Colonic mucosa (tissue), 4 donors: ENCODE data around the gene WRAP73. TPM values are rescaled to one million over a fixed set of nuclear protein-coding genes. Genes with fewer than 3 reads are reported as not detected.
A peak's percentile ranks its signal among the peaks of the same experiment; 100 is the strongest.

Experiments
- DNase-seq: peaks from one replicate; pipeline ENCODE4 v3.0.0-alpha.2; 2020
- H3K27ac ChIP-seq: fragments of 200-600 bp; one replicate; pipeline ENCODE4 v1.8.0; 2021
- H3K27me3 ChIP-seq: fragments of 200-600 bp; one replicate; pipeline ENCODE4 v1.8.0; 2021
- H3K36me3 ChIP-seq: fragments of 200-600 bp; one replicate; pipeline ENCODE4 v1.8.0; 2021
- H3K4me1 ChIP-seq: fragments of 200-600 bp; one replicate; pipeline ENCODE4 v1.8.0; 2021; ENCODE audit warnings: mild to moderate bottlenecking
- H3K4me3 ChIP-seq: fragments of 200-600 bp; one replicate; pipeline ENCODE4 v1.8.0; 2021
- H3K9ac ChIP-seq, 2 donors: one replicate each; pipeline ENCODE4 v1.7.0; 2013; ENCODE audit warnings: control low read depth in 2 of 2, low read depth in 2 of 2, low read length in 2 of 2
- H3K9me3 ChIP-seq: fragments of 200-600 bp; one replicate; pipeline ENCODE4 v1.8.0; 2021
- intact Hi-C: fragments of 100-400 bp; cut with DNase I; formaldehyde crosslinking; loops from one replicate; pipeline ENCODE4 v1.14.1; 2022
- total RNA-seq, 2 donors: library from RNA; stranded (reverse); fragmentation: NEBNext Ultra II Directional in 1 of 2; extraction: Animal tissue kit (Norgen Biotek cat#: 25700) in 1 of 2; gene quantifications; one replicate each; pipeline ENCODE4 v1.2.1, GENCODE V29; 2021
- TF ChIP-seq, protein P1 (sequence below): fragments of 200-600 bp; IDR thresholded peaks from one replicate; pipeline ENCODE4 v1.8.0; 2022; ENCODE audit warnings: antibody characterized with exemption, mild to moderate bottlenecking
- donor health status: healthy.
- donor health status: DM: no; HTN: no; CAD: no.
- donor health status: DM: no; HTN: no; CAD: no.

The WRAP73 gene
- total RNA-seq, 2 donors from 2014 or later: 19.9 to 24.2 TPM

DNA sequence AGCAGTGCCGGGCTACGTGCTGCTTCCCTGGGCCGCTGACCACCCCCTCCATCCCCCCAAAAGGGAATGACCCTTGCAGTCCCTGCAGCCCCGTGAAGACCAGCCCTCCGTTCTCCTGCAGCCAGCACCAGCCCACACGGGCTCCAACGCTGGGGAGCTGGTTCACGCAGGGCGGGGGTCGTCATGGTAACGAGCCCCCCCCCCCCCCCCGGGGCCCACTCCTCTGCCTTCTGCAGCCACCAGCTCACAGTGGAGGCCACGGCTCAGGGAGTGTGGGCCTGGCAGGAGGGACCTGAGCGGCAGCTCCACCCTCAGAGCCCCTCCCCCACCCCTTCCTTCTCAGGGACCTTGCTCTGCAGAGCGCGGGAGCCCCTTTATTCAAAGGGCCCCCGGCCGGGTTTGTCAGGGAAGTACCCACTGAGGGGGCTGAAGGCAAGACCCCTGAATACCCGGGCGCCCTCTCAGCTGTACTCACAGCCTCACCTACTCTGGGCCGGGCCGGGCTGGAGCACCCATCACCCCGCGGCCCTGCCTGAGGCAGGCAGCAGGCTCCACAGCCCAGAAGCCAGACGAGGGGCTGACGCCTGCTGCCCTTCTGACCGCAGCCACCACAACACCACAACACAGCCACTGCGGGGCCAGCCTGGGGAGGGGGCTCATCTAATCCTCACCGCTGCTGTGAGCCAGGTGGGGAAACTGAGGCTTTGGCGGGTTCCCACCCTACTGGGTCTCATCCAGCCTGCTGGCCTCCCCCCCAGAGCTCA lies 51.2 kb downstream of the WRAP73 start:
- no peak for DNase-seq
- intact Hi-C loops: no loop called here

DNA sequence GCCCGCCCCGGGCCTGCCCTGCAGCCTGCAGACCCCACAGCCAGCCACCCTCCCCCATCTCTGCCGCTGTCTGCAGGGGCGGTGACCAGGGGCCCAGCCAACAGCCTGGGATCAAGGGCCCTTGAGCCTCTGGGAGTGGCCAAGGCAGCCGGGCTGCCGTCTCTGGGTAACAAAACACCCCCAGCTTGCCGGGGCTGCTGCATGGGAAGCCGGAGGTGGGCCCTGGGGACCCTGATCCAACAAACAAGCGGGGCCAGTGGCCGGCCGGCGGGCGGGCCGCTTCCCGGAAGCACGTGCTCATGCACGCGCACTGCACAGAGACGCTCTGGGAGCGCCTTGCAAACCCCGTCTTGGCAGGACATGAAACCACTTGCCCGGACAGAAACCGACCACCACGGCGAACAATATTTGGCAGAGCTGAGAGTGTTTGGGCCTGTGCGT lies 51.8 kb downstream of the WRAP73 start:
- Histone ChIP-seq H3K36me3 (no peaks in the 10 kb centered on the region), H3K4me1 (no peaks in the 10 kb centered on the region), H3K9ac (no peak overlapping the region), H3K27me3 (no peaks in the 10 kb centered on the region), H3K9me3 (no peaks in the 10 kb centered on the region), H3K4me3 (no peak overlapping the region), H3K27ac (no peak overlapping the region)
- DNase-seq: no peak
- intact Hi-C loops: no loop called here
- TF ChIP-seq, protein P1, sequence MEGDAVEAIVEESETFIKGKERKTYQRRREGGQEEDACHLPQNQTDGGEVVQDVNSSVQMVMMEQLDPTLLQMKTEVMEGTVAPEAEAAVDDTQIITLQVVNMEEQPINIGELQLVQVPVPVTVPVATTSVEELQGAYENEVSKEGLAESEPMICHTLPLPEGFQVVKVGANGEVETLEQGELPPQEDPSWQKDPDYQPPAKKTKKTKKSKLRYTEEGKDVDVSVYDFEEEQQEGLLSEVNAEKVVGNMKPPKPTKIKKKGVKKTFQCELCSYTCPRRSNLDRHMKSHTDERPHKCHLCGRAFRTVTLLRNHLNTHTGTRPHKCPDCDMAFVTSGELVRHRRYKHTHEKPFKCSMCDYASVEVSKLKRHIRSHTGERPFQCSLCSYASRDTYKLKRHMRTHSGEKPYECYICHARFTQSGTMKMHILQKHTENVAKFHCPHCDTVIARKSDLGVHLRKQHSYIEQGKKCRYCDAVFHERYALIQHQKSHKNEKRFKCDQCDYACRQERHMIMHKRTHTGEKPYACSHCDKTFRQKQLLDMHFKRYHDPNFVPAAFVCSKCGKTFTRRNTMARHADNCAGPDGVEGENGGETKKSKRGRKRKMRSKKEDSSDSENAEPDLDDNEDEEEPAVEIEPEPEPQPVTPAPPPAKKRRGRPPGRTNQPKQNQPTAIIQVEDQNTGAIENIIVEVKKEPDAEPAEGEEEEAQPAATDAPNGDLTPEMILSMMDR: no peak

More for the DNA sequence above, 51.2 kb downstream of the WRAP73 start:
- Histone ChIP-seq H3K9ac (no peak overlapping the region), H3K4me1 (no peaks in the 10 kb centered on the region), H3K9me3 (no peaks in the 10 kb centered on the region), H3K27ac (no peak overlapping the region), H3K36me3 (no peaks in the 10 kb centered on the region), H3K27me3 (no peaks in the 10 kb centered on the region), H3K4me3 (no peak overlapping the region)
- TF ChIP-seq, protein P1: no peak

DNA sequence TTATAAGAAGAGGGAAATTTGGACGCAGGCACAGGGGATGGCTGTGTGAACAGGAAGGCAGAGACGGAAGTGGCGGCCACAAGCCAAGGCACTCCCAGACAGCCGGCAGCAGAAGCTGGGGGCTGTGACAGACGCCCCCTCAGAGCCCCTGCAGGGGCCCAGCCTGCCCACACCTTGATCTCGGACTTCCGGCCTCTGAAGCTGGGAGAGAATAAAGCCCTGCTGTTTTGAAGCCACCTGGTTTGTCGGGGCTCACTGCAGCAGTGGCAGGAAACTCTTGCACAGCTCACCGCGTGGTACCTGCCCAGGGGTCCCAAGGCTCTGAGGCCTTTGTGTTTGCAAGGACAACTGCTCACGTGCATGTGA lies 52.3 kb downstream of the WRAP73 start:
- no peak overlapping the region for H3K4me3 ChIP-seq
- no peaks in the 10 kb centered on the region for H3K4me1 ChIP-seq
- H3K27me3 ChIP-seq: no peaks in the 10 kb centered on the region
- intact Hi-C loops: no loop called here
- no peak overlapping the region for H3K27ac ChIP-seq
- no peaks in the 10 kb centered on the region for H3K9me3 ChIP-seq
- TF ChIP-seq, protein P1: no peak
- peak overlapping the region in 1 of 2 donors; percentile 2 for H3K9ac ChIP-seq
- DNase-seq: no peak
- no peaks in the 10 kb centered on the region for H3K36me3 ChIP-seq

DNA sequence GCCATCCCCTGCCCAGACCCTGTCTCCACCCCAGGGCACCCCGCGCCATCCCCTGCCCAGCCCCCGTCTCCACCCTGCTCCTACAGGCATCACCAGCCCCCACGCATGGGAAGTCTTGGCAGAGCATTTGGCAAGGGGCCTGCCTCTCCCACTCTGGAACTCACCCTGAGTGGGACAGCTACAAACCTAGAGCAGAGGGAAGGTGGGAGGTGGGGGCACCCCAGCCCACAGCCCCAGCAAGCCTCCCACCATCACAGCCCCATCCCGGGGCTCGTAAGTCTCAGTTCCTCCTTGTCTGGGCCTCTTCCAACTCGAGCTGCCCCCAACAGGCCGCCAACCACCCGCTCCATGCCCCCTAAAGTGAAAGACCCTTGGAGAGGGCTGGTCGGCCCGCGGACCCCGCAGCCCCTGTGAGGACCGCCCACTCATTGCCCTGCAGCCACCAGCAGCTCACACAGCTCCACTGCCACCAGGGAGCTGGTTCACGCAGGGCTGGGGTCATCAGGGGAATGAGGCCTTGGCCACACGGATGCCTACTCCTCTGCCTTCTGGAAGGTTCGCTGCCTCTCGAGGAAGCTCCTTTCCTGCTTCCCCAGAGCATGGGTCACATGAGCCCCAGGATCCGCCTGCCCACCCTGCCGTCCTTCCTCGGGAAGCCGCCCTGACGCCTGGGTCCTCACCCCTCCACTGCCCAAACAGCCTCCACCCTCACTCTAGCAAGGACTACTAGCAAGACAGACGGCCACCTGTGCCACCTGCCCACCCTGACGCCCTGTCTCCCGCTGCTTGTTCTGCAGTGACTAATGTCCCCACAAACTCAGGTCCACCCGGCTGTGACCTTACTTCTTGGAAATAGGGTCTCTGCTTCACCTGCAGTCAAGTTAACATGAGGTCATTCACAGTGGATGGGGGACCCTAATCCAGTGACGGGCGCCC lies 53.0 kb downstream of the WRAP73 start:
- DNase-seq: no peak
- intact Hi-C loops: no loop called here

DNA sequence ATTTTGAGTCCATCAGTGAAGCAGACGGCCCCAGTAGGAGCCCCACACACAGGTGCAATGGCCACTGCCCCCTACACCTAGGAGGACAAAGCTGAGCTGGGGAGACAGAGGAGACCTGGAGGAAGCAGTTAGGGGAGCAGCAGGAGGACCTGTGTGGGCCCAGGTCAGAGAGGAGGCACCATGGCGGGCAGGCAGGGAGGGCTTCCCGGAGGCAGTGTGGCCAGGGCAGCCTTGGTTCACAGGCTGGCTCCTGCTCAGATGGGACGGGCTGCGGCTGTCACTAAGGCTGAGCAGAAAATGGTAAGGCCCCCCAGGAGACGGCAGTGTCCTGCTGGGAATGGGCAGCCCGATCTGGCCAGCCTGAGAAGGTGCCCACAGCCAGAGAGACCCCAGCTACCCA lies 54.0 kb downstream of the WRAP73 start:
- intact Hi-C loops: no loop called here
- Histone ChIP-seq H3K4me3 (no peak overlapping the region), H3K36me3 (no peaks in the 10 kb centered on the region), H3K27ac (no peak overlapping the region), H3K4me1 (no peaks in the 10 kb centered on the region), H3K9ac (no peak overlapping the region), H3K27me3 (no peaks in the 10 kb centered on the region), H3K9me3 (no peaks in the 10 kb centered on the region)
- DNase-seq: no peak
- TF ChIP-seq, protein P1: no peak

More for the DNA sequence above, 53.0 kb downstream of the WRAP73 start:
- Histone ChIP-seq H3K36me3 (no peaks in the 10 kb centered on the region), H3K27ac (no peak overlapping the region), H3K27me3 (no peaks in the 10 kb centered on the region), H3K4me1 (no peaks in the 10 kb centered on the region), H3K9ac (no peak overlapping the region), H3K9me3 (no peaks in the 10 kb centered on the region), H3K4me3 (no peak overlapping the region)
- TF ChIP-seq, protein P1: no peak
